GM12872 (cell line): ENCODE measurements around the gene ZNF277.

Source experiments
- CTCF ChIP-seq: IDR thresholded peaks from 3 replicates; pipeline ENCODE4 v1.5.1; 2011; ENCODE audit warnings: low read depth, mild to moderate bottlenecking, low read length, moderate library complexity; ENCODE audit not compliant: insufficient read depth

ZNF277 gene

DNA sequence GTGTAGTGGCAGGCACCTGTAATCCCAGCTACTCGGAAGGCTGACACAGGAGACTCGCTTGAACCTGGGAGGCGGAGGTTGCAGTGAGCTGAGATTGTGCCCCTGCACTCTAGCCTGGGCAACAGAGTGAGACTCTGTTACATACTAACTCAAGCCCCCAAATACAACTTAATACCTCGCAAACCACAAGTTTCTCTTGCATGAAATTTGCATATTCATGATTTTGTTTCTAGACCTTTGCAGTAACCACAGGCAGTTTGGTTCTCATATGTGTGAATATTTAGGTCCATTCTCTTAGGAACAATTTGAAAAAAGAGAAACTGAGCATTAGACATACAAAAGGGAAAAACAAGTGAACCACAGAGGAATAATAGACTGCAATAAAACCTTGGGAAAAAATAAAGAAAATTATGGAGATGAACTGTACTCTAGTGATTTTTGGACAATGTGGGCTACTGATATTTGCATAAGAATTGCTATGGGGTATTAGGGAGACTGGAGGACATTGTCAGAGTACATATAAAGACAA is 77.0 kb downstream of the ZNF277 start:
- no peak for TF ChIP-seq CTCF

- TF ChIP-seq CTCF, result no peak
Measured at GRCh38 chr7:112286250-112287086, 80.0 kb downstream of the ZNF277 start.

DNA sequence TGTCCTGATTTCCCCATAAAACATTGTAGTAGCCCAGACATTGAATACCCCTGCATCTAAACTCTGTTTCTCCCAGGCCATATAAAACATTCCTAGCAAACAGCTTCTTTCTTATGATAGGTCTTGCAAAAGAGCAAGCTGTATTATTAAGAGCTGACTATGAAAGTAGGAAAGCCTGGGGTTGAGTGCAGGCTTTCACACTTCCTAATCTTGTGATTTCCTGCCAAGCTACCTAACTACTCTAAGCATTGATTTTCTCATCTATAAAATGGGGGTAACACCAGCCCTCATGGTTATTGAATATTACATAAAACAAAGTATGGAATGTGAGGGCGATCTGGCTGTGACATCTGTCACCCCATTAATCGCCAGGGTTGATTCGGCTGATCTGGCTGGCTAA is 81.8 kb downstream of the ZNF277 start:
- TF ChIP-seq CTCF, result no peak

GRCh38 chr7:112290065-112290464 is 83.6 kb downstream of the ZNF277 start:
- TF ChIP-seq CTCF, result no peak

DNA sequence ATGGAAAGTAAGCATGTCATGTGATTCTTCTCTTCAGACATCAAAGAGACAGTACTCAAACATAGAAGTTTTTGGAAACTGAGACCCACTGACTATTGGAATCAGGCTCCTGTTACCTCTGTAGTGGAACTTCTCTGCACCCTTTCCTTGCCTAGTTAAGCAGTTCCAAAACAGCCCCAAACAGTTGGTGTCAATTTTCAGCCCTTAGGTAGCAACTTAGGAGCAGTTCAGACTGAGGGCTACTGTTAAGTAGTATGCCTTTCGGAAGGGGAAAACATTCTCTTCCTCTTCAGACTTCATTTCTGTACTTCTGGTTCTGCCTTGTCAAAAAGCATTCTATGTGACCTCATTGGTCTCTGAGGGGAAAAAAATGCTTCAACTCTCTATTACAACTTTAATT is 85.7 kb downstream of the ZNF277 start:
- no peak for TF ChIP-seq CTCF

GRCh38 chr7:112293416-112293815 is 86.9 kb downstream of the ZNF277 start:
- TF ChIP-seq CTCF, result no peak

DNA sequence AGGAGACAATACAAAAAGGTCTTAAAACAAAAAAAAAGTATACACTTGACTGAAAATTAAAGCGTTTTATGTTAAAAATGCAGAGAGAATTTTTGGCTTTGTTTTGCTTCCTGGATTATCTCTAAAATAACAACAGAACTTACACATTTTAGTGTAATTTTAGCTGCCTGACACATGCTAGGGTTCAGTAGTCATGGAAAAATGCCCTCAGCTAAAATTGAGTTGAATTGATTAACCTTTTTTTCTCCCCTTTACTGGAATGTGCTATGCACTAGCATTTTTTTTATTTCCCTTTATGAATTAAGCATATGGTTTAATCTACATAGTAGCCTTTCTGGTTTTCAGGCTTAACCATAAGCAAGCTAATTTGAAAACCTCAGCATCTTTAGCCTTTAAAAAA is 89.9 kb downstream of the ZNF277 start:
- no peak for TF ChIP-seq CTCF
